ENCODE measurements around the gene TSFM.
"Not testable (repeated sequence)": the region's sequence is repeated elsewhere in the genome, so short reads cannot be mapped to it uniquely, and the experiment has no call there.

Gene TSFM

DNA sequence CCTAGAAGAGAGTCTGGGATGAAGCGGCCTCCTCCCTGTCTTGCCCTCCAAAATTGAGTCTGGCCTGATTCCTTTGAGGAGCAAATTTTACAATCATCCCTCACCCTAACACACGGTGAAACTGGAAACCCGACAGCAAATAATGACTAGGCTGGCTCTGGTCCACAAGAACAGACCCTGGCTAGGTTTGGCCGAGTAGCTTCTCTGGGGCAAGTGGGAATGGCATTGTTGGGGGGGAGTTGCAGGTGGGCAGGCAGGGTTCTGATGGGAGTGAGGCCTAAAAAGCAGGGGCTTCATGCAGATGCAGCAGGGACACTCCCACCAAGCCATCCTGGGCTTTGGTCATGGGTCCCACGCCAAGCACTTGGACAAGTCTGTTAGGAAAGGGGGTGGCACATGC is 38.4 kb downstream of the TSFM start:
- peaks cover 0 to 75% (median 59%) of the 10 kb centered on the region in 5 donors for H3K36me3 ChIP-seq (ENCODE audit: control insufficient read depth in 5 of 5, insufficient read depth in 5 of 5, low read length in 5 of 5)
- H3K9me3 ChIP-seq (ENCODE audit: control insufficient read depth in 5 of 5, low read length in 5 of 5); H3K27me3 ChIP-seq (ENCODE audit: control insufficient read depth in 5 of 5, insufficient read depth in 4 of 5, low read length in 5 of 5); H3K9ac ChIP-seq (ENCODE audit: low read length in 5 of 5); H3K4me3 ChIP-seq (ENCODE audit: low read depth in 1 of 5, low read length in 5 of 5): not testable (repeated sequence)
- peaks cover 19 to 59% (median 42%) of the 10 kb centered on the region in 5 donors for H3K4me1 ChIP-seq (ENCODE audit: control insufficient read depth in 5 of 5, insufficient read depth in 5 of 5, low read length in 5 of 5)
- H3K27ac ChIP-seq (ENCODE audit: low read depth, low read length) = peak overlapping the region; percentile 30

DNA sequence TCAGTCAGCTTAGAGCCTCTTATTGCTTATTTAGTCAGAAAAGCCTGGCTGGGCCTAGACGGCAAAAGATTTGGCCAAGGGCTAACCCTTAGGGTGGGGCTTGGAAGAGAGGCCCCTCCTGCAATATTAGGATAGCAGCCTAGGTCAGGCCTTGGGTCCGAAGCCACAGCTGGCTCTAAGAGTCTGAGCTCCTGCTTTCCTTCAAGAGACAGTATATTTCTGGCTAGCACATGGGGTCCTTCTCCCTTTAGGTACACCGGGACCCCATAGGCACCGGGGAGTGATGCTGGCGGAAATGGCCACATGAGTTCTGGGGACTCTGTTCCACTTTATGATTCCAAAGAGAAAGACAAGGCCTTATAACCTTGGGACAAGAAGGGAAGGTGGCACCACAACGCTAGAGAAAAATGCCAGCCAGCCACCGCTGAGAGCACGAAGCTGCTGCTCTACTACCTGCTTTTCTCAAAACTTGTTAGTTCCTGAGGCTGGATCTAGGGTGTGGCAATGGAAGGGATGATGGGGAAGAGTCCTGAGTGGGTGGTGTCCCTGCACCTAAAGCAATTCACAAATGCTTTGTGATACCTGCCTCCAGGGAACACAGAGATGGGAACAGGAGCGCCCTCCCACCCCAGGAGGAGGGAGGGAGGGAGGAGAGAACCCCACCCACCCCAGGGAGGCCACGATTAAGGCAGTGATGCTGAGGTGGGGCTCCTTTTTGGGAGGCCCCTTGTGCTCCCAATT is 39.1 kb downstream of the TSFM start:
- peak overlapping the region; percentile 30 for H3K27ac ChIP-seq (ENCODE audit: low read depth, low read length)
- H3K27me3 ChIP-seq (ENCODE audit: control insufficient read depth in 5 of 5, insufficient read depth in 4 of 5, low read length in 5 of 5) = no peaks in the 10 kb centered on the region
- H3K9me3 ChIP-seq (ENCODE audit: control insufficient read depth in 5 of 5, low read length in 5 of 5) = no peaks in the 10 kb centered on the region
- H3K4me1 ChIP-seq (ENCODE audit: control insufficient read depth in 5 of 5, insufficient read depth in 5 of 5, low read length in 5 of 5) = peaks cover 13 to 52% (median 36%) of the 10 kb centered on the region in 5 donors
- H3K4me3 ChIP-seq (ENCODE audit: low read depth in 1 of 5, low read length in 5 of 5) = no peak overlapping the region
- peaks cover 0 to 81% (median 65%) of the 10 kb centered on the region in 5 donors for H3K36me3 ChIP-seq (ENCODE audit: control insufficient read depth in 5 of 5, insufficient read depth in 5 of 5, low read length in 5 of 5)
- H3K9ac ChIP-seq (ENCODE audit: low read length in 5 of 5) = no peak overlapping the region

DNA sequence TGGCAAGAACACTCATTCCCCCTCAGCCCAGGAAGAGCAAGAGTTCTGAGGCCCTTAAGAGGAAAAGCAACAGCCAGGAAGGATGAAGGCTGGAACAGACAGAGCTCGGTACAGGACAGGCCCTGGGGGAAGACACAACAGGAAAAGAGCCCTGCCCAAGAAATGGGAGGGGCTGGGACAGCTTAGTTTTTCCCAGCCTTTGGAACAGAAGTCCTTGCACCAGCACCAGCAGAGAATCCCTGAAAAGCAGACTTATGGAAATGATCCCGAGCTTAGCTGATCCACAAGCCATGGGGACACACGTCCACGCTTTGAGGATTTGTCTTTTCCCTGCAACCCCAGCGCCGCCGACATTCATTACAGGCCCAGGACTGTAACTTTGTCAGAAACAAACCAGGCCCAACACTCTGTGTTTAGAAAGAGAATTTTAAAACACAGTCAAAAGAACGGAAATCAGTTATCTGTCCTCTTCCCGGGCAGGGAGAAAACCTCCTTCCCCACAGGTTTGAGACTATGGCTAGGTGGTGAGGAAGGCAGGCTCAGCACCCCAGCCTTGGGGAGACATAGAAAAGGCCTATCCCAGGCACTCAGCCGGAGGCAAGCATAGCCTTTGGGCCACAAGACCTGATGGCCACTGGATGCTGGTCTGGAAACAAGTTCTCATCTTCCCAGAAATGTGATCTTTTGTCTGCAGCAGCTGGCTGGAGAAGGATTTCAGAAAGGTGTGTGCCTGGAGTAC is 40.0 kb downstream of the TSFM start:
- Histone ChIP-seq H3K36me3 (ENCODE audit: control insufficient read depth in 5 of 5, insufficient read depth in 5 of 5, low read length in 5 of 5) (peaks cover under 1 to 90% (median 74%) of the 10 kb centered on the region in 5 donors), H3K27ac (ENCODE audit: low read depth, low read length) (peak overlapping the region; percentile 44), H3K27me3 (ENCODE audit: control insufficient read depth in 5 of 5, insufficient read depth in 4 of 5, low read length in 5 of 5) (no peaks in the 10 kb centered on the region), H3K9me3 (ENCODE audit: control insufficient read depth in 5 of 5, low read length in 5 of 5) (no peaks in the 10 kb centered on the region), H3K9ac (ENCODE audit: low read length in 5 of 5) (peak overlapping the region in 2 of 5 donors; percentile 32 to 53), H3K4me3 (ENCODE audit: low read depth in 1 of 5, low read length in 5 of 5) (no peak overlapping the region), H3K4me1 (ENCODE audit: control insufficient read depth in 5 of 5, insufficient read depth in 5 of 5, low read length in 5 of 5) (peaks cover 4 to 47% (median 26%) of the 10 kb centered on the region in 5 donors)

DNA sequence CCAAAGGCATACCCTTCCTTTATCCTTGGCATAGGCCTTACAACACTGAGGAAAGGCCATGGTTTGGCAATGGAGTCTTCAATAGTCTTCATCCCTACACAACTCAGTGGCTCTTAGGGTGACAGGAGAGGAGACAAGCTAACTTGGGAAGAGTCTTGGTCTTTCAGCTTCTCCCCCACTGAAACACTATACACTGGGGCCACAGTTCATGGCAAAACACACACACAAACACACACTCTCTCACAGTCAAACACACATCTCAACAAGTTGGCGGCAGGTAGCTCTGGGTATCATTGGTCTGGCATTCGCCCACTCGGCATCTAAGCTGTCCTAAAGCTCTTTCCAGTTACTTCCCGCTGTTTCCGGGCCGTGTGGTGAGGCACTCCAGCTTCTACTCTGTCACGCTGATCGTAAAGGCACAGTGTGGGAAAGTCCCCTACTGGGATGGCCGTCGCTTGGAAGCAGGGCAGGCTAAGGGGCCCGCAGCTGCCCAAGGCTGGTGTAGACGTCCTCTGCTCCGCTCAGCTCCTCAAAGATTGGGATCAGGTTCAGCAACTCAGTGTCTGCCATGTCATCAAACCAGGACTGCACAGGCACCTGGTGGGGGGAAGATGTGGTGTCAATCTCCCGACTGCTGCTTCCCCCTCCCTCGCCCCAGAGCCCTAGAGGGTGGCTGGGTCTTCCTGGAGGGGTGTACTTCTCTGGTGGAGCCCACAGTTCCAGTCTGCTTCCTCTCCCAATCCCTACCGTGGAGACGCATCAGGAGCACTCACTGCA is 40.7 kb downstream of the TSFM start:
- Histone ChIP-seq H3K27me3 (ENCODE audit: control insufficient read depth in 5 of 5, insufficient read depth in 4 of 5, low read length in 5 of 5) (no peaks in the 10 kb centered on the region), H3K4me1 (ENCODE audit: control insufficient read depth in 5 of 5, insufficient read depth in 5 of 5, low read length in 5 of 5) (peaks cover 0 to 43% (median 22%) of the 10 kb centered on the region in 5 donors), H3K36me3 (ENCODE audit: control insufficient read depth in 5 of 5, insufficient read depth in 5 of 5, low read length in 5 of 5) (peaks cover 4 to 97% (median 80%) of the 10 kb centered on the region in 5 donors)

DNA sequence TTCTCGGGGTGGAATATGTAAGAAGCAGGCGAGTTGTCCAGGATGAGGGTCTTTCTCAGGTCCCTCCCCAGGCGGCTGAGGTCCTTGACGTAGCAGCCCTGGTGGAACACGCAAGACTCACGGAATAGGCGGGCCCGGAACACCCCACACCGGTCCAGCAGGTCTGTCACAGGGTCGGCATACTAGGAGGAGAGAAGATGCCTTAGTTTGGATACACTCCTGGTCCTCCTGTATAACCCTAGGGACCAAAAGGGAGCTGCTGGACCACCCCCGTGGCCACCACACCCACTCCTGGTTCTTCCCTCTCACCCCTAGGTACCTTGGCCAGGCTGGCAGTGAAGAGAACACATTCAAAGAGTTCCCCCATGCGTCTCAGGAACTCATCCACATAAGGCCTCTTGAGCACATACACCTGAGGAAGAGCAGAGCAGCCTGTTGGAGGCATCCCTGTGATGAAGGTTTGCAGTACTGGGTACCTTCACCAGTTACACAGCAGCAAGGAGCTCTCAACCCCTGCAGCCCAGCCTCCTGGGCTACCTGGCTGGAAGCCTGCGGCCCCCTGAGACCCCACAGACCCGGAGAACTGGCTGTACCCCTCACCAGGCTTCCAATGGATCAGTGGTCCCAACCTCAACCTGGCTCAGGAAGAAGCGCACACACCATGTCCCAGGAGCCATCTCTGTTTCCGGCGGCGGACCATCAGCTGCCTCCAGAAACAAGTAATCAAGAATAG is 41.5 kb downstream of the TSFM start:
- no peak overlapping the region for H3K4me3 ChIP-seq (ENCODE audit: low read depth in 1 of 5, low read length in 5 of 5)
- no peaks in the 10 kb centered on the region for H3K27me3 ChIP-seq (ENCODE audit: control insufficient read depth in 5 of 5, insufficient read depth in 4 of 5, low read length in 5 of 5)
- H3K9me3 ChIP-seq (ENCODE audit: control insufficient read depth in 5 of 5, low read length in 5 of 5) = no peaks in the 10 kb centered on the region
- peak overlapping the region in 1 of 5 donors; percentile 14 for H3K9ac ChIP-seq (ENCODE audit: low read length in 5 of 5)
- H3K4me1 ChIP-seq (ENCODE audit: control insufficient read depth in 5 of 5, insufficient read depth in 5 of 5, low read length in 5 of 5) = peaks cover 0 to 43% (median 17%) of the 10 kb centered on the region in 5 donors
- H3K36me3 ChIP-seq (ENCODE audit: control insufficient read depth in 5 of 5, insufficient read depth in 5 of 5, low read length in 5 of 5) = peaks cover 12 to 97% (median 87%) of the 10 kb centered on the region in 5 donors
- peak overlapping the region; percentile 16 for H3K27ac ChIP-seq (ENCODE audit: low read depth, low read length)

More for the DNA sequence above, 40.7 kb downstream of the TSFM start:
- Histone ChIP-seq H3K9me3 (ENCODE audit: control insufficient read depth in 5 of 5, low read length in 5 of 5) (no peaks in the 10 kb centered on the region), H3K9ac (ENCODE audit: low read length in 5 of 5) (peak overlapping the region in 2 of 5 donors; percentile 32 to 53), H3K4me3 (ENCODE audit: low read depth in 1 of 5, low read length in 5 of 5) (no peak overlapping the region), H3K27ac (ENCODE audit: low read depth, low read length) (peak overlapping the region; percentile 44)

DNA sequence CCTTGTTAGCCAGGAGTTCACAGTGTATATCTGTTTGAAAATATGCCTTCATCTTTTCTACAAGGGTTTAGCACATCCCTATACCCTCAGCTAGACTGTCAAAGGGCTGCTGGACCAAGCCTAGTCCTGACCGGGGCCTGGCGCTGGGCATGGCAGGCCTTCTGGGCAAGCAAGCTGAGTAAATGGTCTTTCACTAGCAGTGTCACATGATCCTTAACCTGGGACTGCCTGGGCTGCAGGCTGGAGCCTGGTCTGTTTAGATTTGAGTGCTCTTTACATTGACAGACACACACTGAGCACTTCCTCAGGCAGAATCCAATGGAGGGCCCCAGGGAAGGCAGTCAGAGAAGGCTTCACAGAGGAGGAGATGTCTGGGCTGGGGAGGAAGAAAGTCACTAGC is 42.9 kb downstream of the TSFM start:
- no peak overlapping the region for H3K4me3 ChIP-seq (ENCODE audit: low read depth in 1 of 5, low read length in 5 of 5)
- H3K9me3 ChIP-seq (ENCODE audit: control insufficient read depth in 5 of 5, low read length in 5 of 5) = no peaks in the 10 kb centered on the region
- peaks cover 13 to 93% (median 84%) of the 10 kb centered on the region in 5 donors for H3K36me3 ChIP-seq (ENCODE audit: control insufficient read depth in 5 of 5, insufficient read depth in 5 of 5, low read length in 5 of 5)
- no peaks in the 10 kb centered on the region for H3K27me3 ChIP-seq (ENCODE audit: control insufficient read depth in 5 of 5, insufficient read depth in 4 of 5, low read length in 5 of 5)
- peak overlapping the region in 1 of 5 donors; percentile 13 for H3K9ac ChIP-seq (ENCODE audit: low read length in 5 of 5)
- peaks cover 3 to 54% (median 31%) of the 10 kb centered on the region in 5 donors for H3K4me1 ChIP-seq (ENCODE audit: control insufficient read depth in 5 of 5, insufficient read depth in 5 of 5, low read length in 5 of 5)
- H3K27ac ChIP-seq (ENCODE audit: low read depth, low read length) = peak overlapping the region; percentile 19

DNA sequence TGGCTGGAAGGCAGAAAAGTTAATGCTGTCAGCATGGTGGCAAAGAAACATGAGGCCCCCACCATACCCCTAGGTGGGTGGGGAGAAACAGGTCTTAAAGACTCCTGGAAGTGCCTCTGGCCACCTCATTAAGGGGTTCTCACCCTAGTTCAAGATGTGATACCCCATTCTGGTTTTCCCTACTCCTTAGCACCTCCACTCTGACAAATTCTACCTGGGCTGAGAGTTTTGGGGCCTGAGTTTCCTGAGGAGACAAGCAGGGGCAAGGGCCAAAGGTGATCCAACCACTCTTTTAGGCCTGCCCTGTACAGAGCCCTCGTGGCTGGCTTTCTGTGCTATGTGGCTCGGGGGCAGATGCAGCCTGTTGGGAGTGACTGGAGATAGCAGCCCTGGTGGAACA is 43.8 kb downstream of the TSFM start:
- Histone ChIP-seq H3K9ac (ENCODE audit: low read length in 5 of 5) (peak overlapping the region in 1 of 5 donors; percentile 3), H3K36me3 (ENCODE audit: control insufficient read depth in 5 of 5, insufficient read depth in 5 of 5, low read length in 5 of 5) (peaks cover 13 to 84% (median 78%) of the 10 kb centered on the region in 5 donors), H3K27ac (ENCODE audit: low read depth, low read length) (no peak overlapping the region), H3K9me3 (ENCODE audit: control insufficient read depth in 5 of 5, low read length in 5 of 5) (no peaks in the 10 kb centered on the region), H3K4me3 (ENCODE audit: low read depth in 1 of 5, low read length in 5 of 5) (no peak overlapping the region), H3K27me3 (ENCODE audit: control insufficient read depth in 5 of 5, insufficient read depth in 4 of 5, low read length in 5 of 5) (no peaks in the 10 kb centered on the region), H3K4me1 (ENCODE audit: control insufficient read depth in 5 of 5, insufficient read depth in 5 of 5, low read length in 5 of 5) (peaks cover 3 to 61% (median 39%) of the 10 kb centered on the region in 5 donors)

DNA sequence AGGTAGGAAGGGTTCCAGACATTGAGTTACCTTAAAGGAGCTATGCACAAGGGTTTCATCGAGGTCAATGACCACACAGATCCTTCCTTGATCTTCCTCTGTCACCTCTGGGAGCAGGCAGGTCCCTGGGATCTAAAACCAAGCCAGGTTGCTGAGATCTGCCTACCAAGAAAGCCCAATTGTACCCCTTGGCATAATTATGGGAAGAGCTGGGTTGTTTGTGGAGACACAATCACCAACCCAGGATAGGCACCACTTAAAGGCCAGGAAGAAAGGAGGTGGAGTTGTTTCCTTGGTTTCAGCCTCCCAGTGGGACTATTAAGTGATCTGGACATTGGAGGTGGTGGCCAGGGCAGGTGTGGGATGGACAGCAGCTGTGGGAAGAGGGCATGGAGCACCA is 44.4 kb downstream of the TSFM start:
- no peaks in the 10 kb centered on the region for H3K27me3 ChIP-seq (ENCODE audit: control insufficient read depth in 5 of 5, insufficient read depth in 4 of 5, low read length in 5 of 5)
- peaks cover 9 to 65% (median 45%) of the 10 kb centered on the region in 5 donors for H3K4me1 ChIP-seq (ENCODE audit: control insufficient read depth in 5 of 5, insufficient read depth in 5 of 5, low read length in 5 of 5)
- peak overlapping the region in 2 of 5 donors; percentile 3 to 37 for H3K9ac ChIP-seq (ENCODE audit: low read length in 5 of 5)
- H3K27ac ChIP-seq (ENCODE audit: low read depth, low read length) = no peak overlapping the region
- H3K9me3 ChIP-seq (ENCODE audit: control insufficient read depth in 5 of 5, low read length in 5 of 5) = no peaks in the 10 kb centered on the region
- peaks cover 13 to 78% (median 72%) of the 10 kb centered on the region in 5 donors for H3K36me3 ChIP-seq (ENCODE audit: control insufficient read depth in 5 of 5, insufficient read depth in 5 of 5, low read length in 5 of 5)
- H3K4me3 ChIP-seq (ENCODE audit: low read depth in 1 of 5, low read length in 5 of 5) = no peak overlapping the region

DNA sequence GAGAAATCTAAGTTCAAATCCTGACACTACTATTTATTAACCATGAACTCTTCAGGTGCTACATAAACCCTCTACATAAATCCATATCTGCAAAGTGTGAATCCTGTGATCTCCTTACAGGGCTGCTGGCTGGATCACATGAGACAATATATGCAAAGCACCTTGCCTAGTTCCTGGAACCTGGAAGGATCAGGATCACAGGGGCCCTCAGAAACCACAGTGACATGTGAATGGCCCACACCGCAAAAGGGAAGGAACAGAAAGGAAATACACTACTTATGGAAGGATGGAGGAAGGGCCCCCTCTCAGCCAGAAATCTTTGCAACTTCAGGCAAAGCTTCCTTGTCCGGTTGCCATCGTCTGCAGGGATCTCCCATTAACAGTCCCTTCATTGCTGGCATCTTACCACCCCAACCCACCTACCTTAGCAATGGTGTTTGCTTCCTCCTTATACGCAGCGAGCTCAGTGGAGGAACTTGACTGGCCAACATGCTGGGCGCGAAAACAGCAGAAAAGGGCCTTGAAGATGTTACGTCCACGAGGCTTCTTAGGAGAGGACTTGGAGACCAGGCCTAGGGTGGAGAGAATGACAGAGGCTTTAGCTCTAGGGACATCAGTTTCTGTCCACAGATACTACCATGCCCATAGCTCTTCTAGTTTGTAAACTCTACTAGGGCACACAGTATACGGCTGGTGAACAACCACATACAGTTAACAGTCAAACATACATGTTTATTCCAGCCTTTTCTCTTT is 46.6 kb downstream of the TSFM start:
- Histone ChIP-seq H3K27ac (ENCODE audit: low read depth, low read length) (peak overlapping the region; percentile 6), H3K4me3 (ENCODE audit: low read depth in 1 of 5, low read length in 5 of 5) (peak overlapping the region in 1 of 5 donors; percentile 6), H3K36me3 (ENCODE audit: control insufficient read depth in 5 of 5, insufficient read depth in 5 of 5, low read length in 5 of 5) (peaks cover 13 to 56% (median 50%) of the 10 kb centered on the region in 5 donors), H3K4me1 (ENCODE audit: control insufficient read depth in 5 of 5, insufficient read depth in 5 of 5, low read length in 5 of 5) (peaks cover 20 to 65% (median 52%) of the 10 kb centered on the region in 5 donors), H3K27me3 (ENCODE audit: control insufficient read depth in 5 of 5, insufficient read depth in 4 of 5, low read length in 5 of 5) (no peaks in the 10 kb centered on the region), H3K9ac (ENCODE audit: low read length in 5 of 5) (peak overlapping the region in 2 of 5 donors; percentile 7 to 26), H3K9me3 (ENCODE audit: control insufficient read depth in 5 of 5, low read length in 5 of 5) (no peaks in the 10 kb centered on the region)
